ENCODE measurements around the gene MATN3.

- TF ChIP-seq ATF3 (IDR thresholded peaks at IDR 0.05) (no peak), CTCF (IDR thresholded peaks at IDR 0.05; ENCODE audit: low read depth, low read length, missing input control) (no peak), REST (IDR thresholded peaks at IDR 0.05) (no peak), YY1 (IDR thresholded peaks at IDR 0.05) (no peak), JUND (IDR thresholded peaks at IDR 0.05) (no peak), MAX (IDR thresholded peaks at IDR 0.05) (no peak), EGR1 (IDR thresholded peaks at IDR 0.05; ENCODE audit: low read depth in 2 of 2) (no peak), HNF4A (conservative IDR thresholded peaks at IDR 0.05) (no peak), TAF1 (conservative IDR thresholded peaks at IDR 0.05) (no peak), RAD21 (IDR thresholded peaks at IDR 0.05) (no peak), GABPA (IDR thresholded peaks at IDR 0.05 in 1 of 2, conservative IDR thresholded peaks at IDR 0.05 in 1 of 2) (no peak), SP1 (IDR thresholded peaks at IDR 0.05) (no peak), RXRA (IDR thresholded peaks at IDR 0.05) (no peak)
Measured at GRCh38 chr2:19993731-19994130, 18.7 kb downstream of the MATN3 start.

All from liver (tissue), 3 donors.